Measurements from ENCODE around the gene SPOCK2. TPM values are rescaled to one million over a fixed set of nuclear protein-coding genes. Genes with fewer than 3 reads are reported as not detected.

SPOCK2 gene
- total RNA-seq, 2 donors from 2014 or later = 8.1 to 9.8 TPM

- intact Hi-C loops (cut with DNase I) = loop anchor here in 1 of 2 donors (10.0 kb wide), 1 partner anchor 271 kb away; no protein-coding TSS in a partner anchor
- ATAC-seq (no peak), DNase-seq (no peak)
Observed at GRCh38 chr10:72063703-72064391, 24.5 kb downstream of the SPOCK2 start.

GRCh38 chr10:72062832-72063702 lies 25.3 kb downstream of the SPOCK2 start:
- intact Hi-C loops (cut with DNase I) = loop anchor here in 1 of 2 donors (10.0 kb wide), 1 partner anchor 272 kb away; no protein-coding TSS in a partner anchor
- ATAC-seq (no peak), DNase-seq (no peak)

GRCh38 chr10:72062382-72062781 lies 26.0 kb downstream of the SPOCK2 start:
- intact Hi-C loops (cut with DNase I) = loop anchor here in 1 of 2 donors (10.0 kb wide), 1 partner anchor 272 kb away; no protein-coding TSS in a partner anchor
- DNase-seq (no peak), ATAC-seq (no peak)

GRCh38 chr10:72061930-72062329 lies 26.4 kb downstream of the SPOCK2 start:
- DNase-seq (no peak), ATAC-seq (no peak)
- intact Hi-C loops (cut with DNase I) = loop anchor here in 1 of 2 donors (10.0 kb wide), 1 partner anchor 273 kb away; no protein-coding TSS in a partner anchor

GRCh38 chr10:72061491-72061890 lies 26.9 kb downstream of the SPOCK2 start:
- ATAC-seq (no peak), DNase-seq (no peak)
- intact Hi-C loops (cut with DNase I) = loop anchor here in 1 of 2 donors (10.0 kb wide), 1 partner anchor 273 kb away; no protein-coding TSS in a partner anchor

GRCh38 chr10:72059843-72060822 lies 28.2 kb downstream of the SPOCK2 start:
- DNase-seq (no peak), ATAC-seq (no peak)
- intact Hi-C loops (cut with DNase I) = loop anchor here (10.0 kb wide), 1 partner anchor 275 kb away; no protein-coding TSS in a partner anchor

- ATAC-seq (peak; percentile 13 to 17), DNase-seq (no peak)
- intact Hi-C loops (cut with DNase I) = loop anchor here in 1 of 2 donors (10.0 kb wide), 1 partner anchor 276 kb away; no protein-coding TSS in a partner anchor
Observed at GRCh38 chr10:72058989-72059842, 29.1 kb downstream of the SPOCK2 start.

- intact Hi-C loops (cut with DNase I) = loop anchor here in 1 of 2 donors (10.0 kb wide), 1 partner anchor 276 kb away; no protein-coding TSS in a partner anchor
- no peak for DNase-seq
Observed at GRCh38 chr10:72058347-72058898, 29.9 kb downstream of the SPOCK2 start.

GRCh38 chr10:72056932-72057751 lies 31.2 kb downstream of the SPOCK2 start:
- intact Hi-C loops (cut with DNase I) = loop anchor here in 1 of 2 donors (10.0 kb wide), 1 partner anchor 278 kb away; no protein-coding TSS in a partner anchor
- DNase-seq (no peak), ATAC-seq (no peak)

More at GRCh38 chr10:72058347-72058898, 29.9 kb downstream of the SPOCK2 start:
- peak in 1 of 2 donors; percentile 8 for ATAC-seq

GRCh38 chr10:72056113-72056512 lies 32.2 kb downstream of the SPOCK2 start:
- ATAC-seq (peak; percentile 38 to 59), DNase-seq (no peak)
- intact Hi-C loops (cut with DNase I) = loop anchor here in 1 of 2 donors (10.0 kb wide), 1 partner anchor 279 kb away; no protein-coding TSS in a partner anchor

GRCh38 chr10:72053690-72054089 lies 34.7 kb downstream of the SPOCK2 start:
- no peak for DNase-seq
- no peak for ATAC-seq
- intact Hi-C loops (cut with DNase I) = loop anchor here in 1 of 2 donors (10.0 kb wide), 1 partner anchor 281 kb away; no protein-coding TSS in a partner anchor

- DNase-seq = no peak
- ATAC-seq = peak; percentile 23 to 58
Observed at GRCh38 chr10:72050873-72051272, 37.5 kb downstream of the SPOCK2 start.

GRCh38 chr10:72049969-72050781 lies 38.2 kb downstream of the SPOCK2 start:
- intact Hi-C loops (cut with DNase I) = loop anchor here (2.0 to 10.0 kb wide), 4 partner anchors 98 to 285 kb away; no protein-coding TSS in a partner anchor
- ATAC-seq = peak in 1 of 2 donors; percentile 16
- DNase-seq = no peak

More at GRCh38 chr10:72050873-72051272, 37.5 kb downstream of the SPOCK2 start:
- intact Hi-C loops (cut with DNase I) = loop anchor here in 1 of 2 donors (10.0 kb wide), 1 partner anchor 284 kb away; no protein-coding TSS in a partner anchor

- DNase-seq (no peak), ATAC-seq (no peak)
- intact Hi-C loops (cut with DNase I) = loop anchor here (2.0 to 5.0 kb wide), 3 partner anchors 97 to 173 kb away; no protein-coding TSS in a partner anchor
Observed at GRCh38 chr10:72049472-72049871, 38.9 kb downstream of the SPOCK2 start.
